HepG2 (cell line): ENCODE results near the gene LEUTX. TPM values are rescaled to one million over a fixed set of nuclear protein-coding genes. Genes with fewer than 3 reads are reported as not detected.

Experiments
- AKNA ChIP-seq: sonication (generic); formaldehyde crosslinking; IDR thresholded peaks from 2 replicates; pipeline ENCODE4 v1.4.0; 2020; ENCODE audit warnings: missing genetic modification reagents, borderline replicate concordance
- CREM ChIP-seq, 2 experiments: sonication (generic) in 1 of 2; formaldehyde crosslinking in 1 of 2; IDR thresholded peaks; 2 replicates each; pipeline versions ENCODE4 v1.4.0 to v1.6.1; 2016 to 2020; ENCODE audit warnings: antibody characterized with exemption in 1 of 2, mild to moderate bottlenecking in 1 of 2, missing genetic modification reagents in 1 of 2
- HOXA7 ChIP-seq: sonication (generic); formaldehyde crosslinking; IDR thresholded peaks from 2 replicates; pipeline ENCODE4 v1.8.1; 2022; ENCODE audit warnings: mild to moderate bottlenecking, missing genetic modification reagents, moderate library complexity
- KDM2A ChIP-seq: sonication (generic); formaldehyde crosslinking; IDR thresholded peaks from 2 replicates; pipeline ENCODE4 v1.4.0; 2020; ENCODE audit warnings: low read depth, missing genetic modification reagents, borderline replicate concordance
- MIXL1 ChIP-seq: IDR thresholded peaks from 2 replicates; pipeline ENCODE4 v1.6.1; 2016
- MTF1 ChIP-seq: sonication (generic); formaldehyde crosslinking; IDR thresholded peaks from 2 replicates; pipeline ENCODE4 v1.5.0; 2020; ENCODE audit warnings: missing genetic modification reagents
- NR2C2 ChIP-seq: sonication (generic); formaldehyde crosslinking; IDR thresholded peaks from 2 replicates; pipeline ENCODE4 v1.4.0; 2020; ENCODE audit warnings: missing genetic modification reagents, mild to moderate bottlenecking, moderate library complexity, borderline replicate concordance
- ONECUT2 ChIP-seq: sonication (generic); formaldehyde crosslinking; IDR thresholded peaks from 2 replicates; pipeline ENCODE4 v1.4.0; 2020; ENCODE audit warnings: missing genetic modification reagents
- SMAD9 ChIP-seq: sonication (generic); formaldehyde crosslinking; IDR thresholded peaks from 2 replicates; pipeline ENCODE4 v1.5.1; 2020; ENCODE audit warnings: mild to moderate bottlenecking, missing genetic modification reagents
- SOX6 ChIP-seq, 2 experiments: fragments of 450-650 bp in 1 of 2; sonication (generic) in 1 of 2; formaldehyde crosslinking in 1 of 2; IDR thresholded peaks; 2 replicates each; pipeline versions ENCODE4 v1.4.0 to v1.6.1; 2017 to 2020; ENCODE audit warnings: antibody characterized with exemption in 1 of 2, mild to moderate bottlenecking in 1 of 2, missing genetic modification reagents in 1 of 2
- TCF7 ChIP-seq: sonication (generic); IDR thresholded peaks from 2 replicates; pipeline ENCODE4 v1.6.1; 2016; ENCODE audit warnings: antibody characterized with exemption, low read depth
- XRCC5 ChIP-seq: fragments of 200-400 bp; formaldehyde crosslinking; optimal IDR thresholded peaks from 2 replicates; pipeline ENCODE3; 2017; ENCODE audit warnings: mild to moderate bottlenecking, low read length
- ZBTB43 ChIP-seq: sonication (generic); formaldehyde crosslinking; conservative IDR thresholded peaks from 2 replicates; pipeline ENCODE4 v1.4.0; 2020; ENCODE audit warnings: missing genetic modification reagents
- ZNF12 ChIP-seq: sonication (generic); formaldehyde crosslinking; IDR thresholded peaks from 2 replicates; pipeline ENCODE4 v1.5.0; 2020; ENCODE audit warnings: missing genetic modification reagents
- ZNF207 ChIP-seq: fragments of 450-650 bp; IDR thresholded peaks from 2 replicates; pipeline ENCODE4 v1.6.1; 2016; ENCODE audit warnings: antibody characterized with exemption, borderline replicate concordance
- ZNF333 ChIP-seq: sonication (generic); formaldehyde crosslinking; IDR thresholded peaks from 2 replicates; pipeline ENCODE4 v1.4.0; 2020; ENCODE audit warnings: mild to moderate bottlenecking, missing genetic modification reagents, borderline replicate concordance
- ZNF441 ChIP-seq: sonication (generic); formaldehyde crosslinking; IDR thresholded peaks from 2 replicates; pipeline ENCODE4 v1.7.0; 2021; ENCODE audit warnings: missing genetic modification reagents, borderline replicate concordance
- polyA plus RNA-seq, 8 experiments: library from polyadenylated mRNA; depleted of rRNA in 3 of 8; stranded (reverse) in 7 of 8; unstranded in 1 of 8; fragments of >200 nt; fragmentation: Illumina TruSeq in 4 of 8; extraction: Trizol in 4 of 8; gene quantifications; 2 replicates each; pipeline versions ENCODE4 v1.2.1 to v1.2.3, GENCODE V29; 2011 to 2016; ENCODE audit warnings: low read depth in 4 of 8, missing spikeins in 1 of 8, mixed read lengths in 1 of 8; ENCODE audit not compliant: insufficient read depth in 1 of 8
- total RNA-seq, 5 experiments: library from RNA; depleted of rRNA; stranded (reverse); fragments of >200 nt; fragmentation: Illumina TruSeq; extraction: Trizol; gene quantifications; 2 replicates each; pipeline ENCODE4 v1.2.3, GENCODE V29; 2016; ENCODE audit warnings: low read depth in 1 of 5
- TF ChIP-seq, protein P1 (sequence below): sonication (generic); formaldehyde crosslinking; IDR thresholded peaks from 2 replicates; pipeline ENCODE4 v1.8.1; 2023; ENCODE audit warnings: mild to moderate bottlenecking, moderate library complexity, missing genetic modification reagents
- TF ChIP-seq, protein P2 (sequence below): sonication (generic); formaldehyde crosslinking; IDR thresholded peaks from 2 replicates; pipeline ENCODE4 v1.4.0; 2020; ENCODE audit warnings: missing genetic modification reagents, low read depth, mild to moderate bottlenecking, borderline replicate concordance
- TF ChIP-seq, protein P3 (sequence below): IDR thresholded peaks from 2 replicates; pipeline ENCODE4 v1.6.1; 2016; ENCODE audit warnings: low read depth, borderline replicate concordance

Gene LEUTX
- total and polyA plus RNA-seq, 2 of the 13 experiments (the other 11 are each of a cell fraction or from before 2014, with no cell fraction given): not detected

DNA sequence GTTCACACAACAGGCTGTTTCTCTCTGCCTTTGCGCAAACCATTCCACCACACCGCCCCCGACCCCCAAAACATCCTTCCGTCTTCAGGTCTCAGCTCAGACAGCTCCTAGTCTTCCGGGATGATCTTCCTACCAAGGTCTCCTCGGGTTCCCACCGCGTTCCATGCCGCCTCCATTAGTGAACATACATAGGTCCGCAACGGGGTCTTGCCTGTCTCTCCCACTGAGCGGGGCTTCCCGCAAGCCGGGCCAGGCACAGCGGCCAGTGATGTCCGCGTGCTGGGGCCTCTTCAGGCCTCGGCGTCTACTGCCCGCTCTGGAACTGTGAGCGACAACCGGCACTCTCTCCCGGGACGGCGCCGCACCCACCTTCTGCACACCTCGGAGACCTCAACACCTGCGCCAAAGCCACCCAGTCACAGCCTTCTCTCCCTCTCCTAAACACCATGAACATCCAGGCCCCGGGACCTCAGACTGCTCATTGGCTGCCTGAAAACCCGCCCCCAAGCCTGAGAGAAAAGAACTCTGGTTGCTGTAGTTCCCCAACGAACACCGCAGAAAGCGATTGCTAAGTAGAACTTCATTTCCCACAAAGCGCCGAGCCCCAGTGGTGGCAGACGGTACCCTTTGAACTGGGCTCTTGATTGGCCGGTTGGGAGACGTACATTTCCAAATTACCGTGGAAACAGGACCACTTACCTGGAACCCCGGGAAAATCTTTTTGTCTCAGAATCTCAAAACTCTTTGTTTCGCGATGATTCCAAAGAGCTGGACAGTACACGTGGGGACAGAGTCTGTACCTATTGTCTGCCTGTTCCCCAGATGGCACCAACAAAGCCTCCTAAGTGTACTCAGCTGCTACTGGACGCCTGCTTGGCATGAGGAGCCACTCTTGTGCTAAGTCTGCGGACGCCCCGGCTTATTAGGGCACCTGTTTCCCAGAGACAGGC is 45.8 kb downstream of the LEUTX start (continued):
- TF ChIP-seq SOX6 (IDR thresholded peaks at IDR 0.05) (no peak), SOX6 (CRISPR knock-in tag; IDR thresholded peaks at IDR 0.05) (no peak), TCF7 (peak; percentile 13; the same call in 1 of the 2 replicates), KDM2A (peak; percentile 98), AKNA (CRISPR knock-in tag) (no peak), ZNF207 (no peak), MTF1 (CRISPR knock-in tag) (no peak), CREM (IDR thresholded peaks at IDR 0.05) (peak; percentile 70), CREM (CRISPR knock-in tag; IDR thresholded peaks at IDR 0.05) (no peak), NR2C2 (CRISPR knock-in tag) (peak; percentile 97), ZNF441 (CRISPR knock-in tag) (no peak), SMAD9 (CRISPR knock-in tag) (no peak), HOXA7 (CRISPR knock-in tag) (no peak), ONECUT2 (CRISPR knock-in tag) (no peak), XRCC5 (peak; percentile 24), ZNF12 (CRISPR knock-in tag) (no peak), MIXL1 (no peak), ZBTB43 (CRISPR knock-in tag) (no peak), ZNF333 (CRISPR knock-in tag) (no peak)
- TF ChIP-seq, protein P1, sequence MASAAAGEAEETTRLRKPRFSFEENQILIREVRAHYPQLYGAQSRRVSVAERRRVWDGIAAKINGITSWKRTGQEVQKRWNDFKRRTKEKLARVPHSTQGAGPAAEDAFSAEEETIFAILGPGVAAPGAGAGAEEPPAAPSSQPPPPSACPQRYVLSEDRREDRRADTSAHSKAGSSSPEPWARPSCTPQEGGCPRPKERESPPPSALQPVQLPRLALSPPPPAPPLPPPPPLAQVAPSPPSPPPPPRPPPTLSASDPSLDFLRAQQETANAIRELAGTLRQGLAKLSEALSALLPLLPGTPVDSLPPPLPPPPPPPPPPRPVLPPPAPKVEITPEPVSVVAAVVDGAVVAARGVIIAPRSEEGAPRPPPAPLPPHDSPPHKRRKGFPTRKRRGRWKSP (CRISPR knock-in tag): peak; percentile 66; the same call in 1 of the 2 replicates
- TF ChIP-seq, protein P2, sequence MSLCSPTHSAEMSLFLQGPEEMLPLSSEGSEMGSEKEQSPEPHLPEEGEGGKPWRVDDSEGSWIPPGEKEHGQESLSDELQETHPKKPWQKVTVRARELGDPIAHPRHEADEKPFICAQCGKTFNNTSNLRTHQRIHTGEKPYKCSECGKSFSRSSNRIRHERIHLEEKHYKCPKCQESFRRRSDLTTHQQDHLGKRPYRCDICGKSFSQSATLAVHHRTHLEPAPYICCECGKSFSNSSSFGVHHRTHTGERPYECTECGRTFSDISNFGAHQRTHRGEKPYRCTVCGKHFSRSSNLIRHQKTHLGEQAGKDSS (CRISPR knock-in tag): no peak
- TF ChIP-seq, protein P3, sequence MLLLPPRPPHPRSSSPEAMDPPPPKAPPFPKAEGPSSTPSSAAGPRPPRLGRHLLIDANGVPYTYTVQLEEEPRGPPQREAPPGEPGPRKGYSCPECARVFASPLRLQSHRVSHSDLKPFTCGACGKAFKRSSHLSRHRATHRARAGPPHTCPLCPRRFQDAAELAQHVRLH (CRISPR knock-in tag): no peak
